GM10266 (cell line): ENCODE data around the gene ZBED4.

Experiments
- DNase-seq: peaks from one replicate; pipeline ENCODE4 v3.0.0; 2012; ENCODE audit errors: extremely low spot score
- TF ChIP-seq, protein P1 (sequence below): IDR thresholded peaks from 2 replicates; pipeline ENCODE4 v1.5.1; 2012; ENCODE audit warnings: mild to moderate bottlenecking, low read depth; ENCODE audit not compliant: control insufficient read depth, insufficient read depth; ENCODE audit errors: missing control alignments

Gene ZBED4

DNA sequence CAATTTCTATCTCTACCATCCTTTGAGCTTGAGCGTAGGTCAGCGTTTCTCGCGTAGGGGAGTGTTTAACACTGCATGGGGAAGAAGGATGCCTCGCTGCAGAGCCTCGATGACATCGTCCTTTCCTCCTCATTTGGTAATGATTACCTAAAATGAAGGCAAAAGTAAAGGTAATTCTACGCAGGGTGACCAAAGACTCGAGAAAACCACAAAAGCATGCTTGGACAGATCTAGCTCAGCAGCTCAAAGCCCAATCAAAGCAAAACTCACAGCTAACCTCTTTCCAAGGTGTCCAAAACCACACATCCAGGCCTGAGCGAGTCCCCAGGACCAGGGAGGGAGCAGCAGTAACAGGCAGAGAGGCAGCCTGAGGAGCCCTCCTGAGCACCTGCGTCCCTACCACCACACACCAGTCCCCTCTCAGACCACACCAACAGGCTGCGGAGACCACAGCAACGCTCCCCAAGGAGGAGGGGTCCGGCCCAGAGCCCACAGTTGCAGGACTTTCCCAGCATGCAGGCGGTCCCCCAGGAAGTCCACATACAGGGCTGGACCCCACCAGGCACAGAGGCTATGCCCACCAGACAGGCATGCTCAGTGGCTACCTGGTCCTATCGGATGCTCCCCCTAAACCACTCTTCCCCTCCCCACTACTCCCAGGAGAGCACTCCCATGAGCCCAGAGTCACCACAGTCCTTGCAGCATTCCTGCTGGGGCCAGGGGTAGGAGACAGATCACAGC lies 29.3 kb upstream of the ZBED4 start:
- TF ChIP-seq, protein P1, sequence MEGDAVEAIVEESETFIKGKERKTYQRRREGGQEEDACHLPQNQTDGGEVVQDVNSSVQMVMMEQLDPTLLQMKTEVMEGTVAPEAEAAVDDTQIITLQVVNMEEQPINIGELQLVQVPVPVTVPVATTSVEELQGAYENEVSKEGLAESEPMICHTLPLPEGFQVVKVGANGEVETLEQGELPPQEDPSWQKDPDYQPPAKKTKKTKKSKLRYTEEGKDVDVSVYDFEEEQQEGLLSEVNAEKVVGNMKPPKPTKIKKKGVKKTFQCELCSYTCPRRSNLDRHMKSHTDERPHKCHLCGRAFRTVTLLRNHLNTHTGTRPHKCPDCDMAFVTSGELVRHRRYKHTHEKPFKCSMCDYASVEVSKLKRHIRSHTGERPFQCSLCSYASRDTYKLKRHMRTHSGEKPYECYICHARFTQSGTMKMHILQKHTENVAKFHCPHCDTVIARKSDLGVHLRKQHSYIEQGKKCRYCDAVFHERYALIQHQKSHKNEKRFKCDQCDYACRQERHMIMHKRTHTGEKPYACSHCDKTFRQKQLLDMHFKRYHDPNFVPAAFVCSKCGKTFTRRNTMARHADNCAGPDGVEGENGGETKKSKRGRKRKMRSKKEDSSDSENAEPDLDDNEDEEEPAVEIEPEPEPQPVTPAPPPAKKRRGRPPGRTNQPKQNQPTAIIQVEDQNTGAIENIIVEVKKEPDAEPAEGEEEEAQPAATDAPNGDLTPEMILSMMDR = no peak
- DNase-seq = no peak

GRCh38 chr22:49824936-49825335 lies 28.7 kb upstream of the ZBED4 start:
- TF ChIP-seq, protein P1 = no peak
- no peak for DNase-seq

- DNase-seq = no peak
- TF ChIP-seq, protein P1 = no peak
These were observed 28.2 kb upstream of the ZBED4 start for GRCh38 chr22:49825436-49825835.

DNA sequence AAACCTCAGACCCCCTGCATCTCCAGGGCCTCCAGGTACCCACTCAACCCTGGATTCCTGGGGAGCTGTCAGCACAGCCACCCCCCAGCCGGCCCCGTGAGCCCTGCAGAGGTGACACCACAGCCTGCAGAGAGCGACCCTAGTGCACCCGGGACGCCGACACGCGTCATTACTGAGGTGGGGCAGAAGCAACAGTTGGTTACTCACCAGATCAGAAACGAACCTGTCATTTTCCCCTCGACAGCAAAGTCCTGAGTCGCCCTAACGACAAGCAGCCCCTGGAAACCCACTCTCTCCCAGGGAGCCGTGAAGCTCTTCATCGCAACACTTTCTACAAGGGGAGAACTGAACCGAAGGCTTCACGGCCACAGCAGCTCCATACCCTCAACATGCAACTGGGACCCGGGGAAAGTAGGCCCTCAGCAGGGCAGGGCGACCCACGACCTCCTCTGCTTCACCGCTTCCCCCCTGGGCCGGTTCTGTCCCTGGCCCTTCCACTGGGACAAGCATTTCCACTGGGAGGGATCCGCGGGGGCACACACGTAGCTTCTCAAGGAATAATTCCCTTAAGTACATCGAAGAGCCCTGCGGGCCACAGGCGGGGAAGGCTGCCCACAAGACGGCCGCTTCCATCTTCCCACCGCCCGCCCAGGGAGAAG lies 27.6 kb upstream of the ZBED4 start:
- TF ChIP-seq, protein P1 = no peak

GRCh38 chr22:49826603-49827270 lies 26.9 kb upstream of the ZBED4 start:
- TF ChIP-seq, protein P1 = peak; percentile 2
- DNase-seq = no peak

More for the DNA sequence above, 27.6 kb upstream of the ZBED4 start:
- DNase-seq = no peak

GRCh38 chr22:49827271-49827852 lies 26.3 kb upstream of the ZBED4 start:
- TF ChIP-seq, protein P1 = no peak
- DNase-seq = peak; percentile 75
